RWPE2 (cell line): ENCODE results near the gene B4GALT7.

Experiments used
- ATAC-seq: fragments of 200-7000 bp; cut with Tn5 transposase; 3 replicates; pipeline ENCODE4 v1.9.1; 2021; ENCODE audit warnings: low read depth
- DNase-seq: peaks from one replicate; pipeline ENCODE4 v3.0.0-alpha.2; 2020; ENCODE audit warnings: low spot score
- H3K27ac ChIP-seq: fragments of 450-650 bp; 2 replicates; pipeline ENCODE4 v1.5.1; 2017; ENCODE audit warnings: mild to moderate bottlenecking; ENCODE audit not compliant: poor library complexity, severe bottlenecking
- H3K27me3 ChIP-seq: fragments of 250-450 bp; sonication (Bioruptor Pico); 2 replicates; pipeline ENCODE4 v1.5.1; 2021; ENCODE audit warnings: mild to moderate bottlenecking, moderate library complexity; ENCODE audit not compliant: insufficient read depth, poor library complexity, severe bottlenecking
- H3K36me3 ChIP-seq: fragments of 250-450 bp; sonication (Bioruptor Pico); 2 replicates; pipeline ENCODE4 v1.5.1; 2020; ENCODE audit warnings: low read depth, mild to moderate bottlenecking, moderate library complexity
- H3K4me1 ChIP-seq: fragments of 250-450 bp; sonication (Bioruptor Pico); 2 replicates; pipeline ENCODE4 v1.5.1; 2021; ENCODE audit warnings: mild to moderate bottlenecking, moderate library complexity; ENCODE audit not compliant: insufficient read depth, poor library complexity, severe bottlenecking
- H3K4me3 ChIP-seq: fragments of 250-450 bp; sonication (Bioruptor Pico); 2 replicates; pipeline ENCODE4 v1.5.1; 2021; ENCODE audit warnings: mild to moderate bottlenecking, moderate library complexity; ENCODE audit not compliant: severe bottlenecking
- H3K9me3 ChIP-seq: fragments of 250-450 bp; sonication (Bioruptor Pico); 2 replicates; pipeline ENCODE4 v1.5.1; 2021; ENCODE audit warnings: mild to moderate bottlenecking, moderate library complexity; ENCODE audit not compliant: severe bottlenecking
- TF ChIP-seq, protein P1 (sequence below): fragments of 450-650 bp; IDR thresholded peaks from one replicate; pipeline ENCODE4 v1.5.1; 2017; ENCODE audit warnings: mild to moderate bottlenecking, moderate library complexity; ENCODE audit not compliant: poor library complexity, severe bottlenecking

The B4GALT7 gene

GRCh38 chr5:177610131-177610769, 10.3 kb downstream of the B4GALT7 start:
- H3K9me3 ChIP-seq: no peaks in the 10 kb centered on the region
- H3K4me3 ChIP-seq: no peak overlapping the region
- peak; percentile 64 for DNase-seq
- TF ChIP-seq, protein P1, sequence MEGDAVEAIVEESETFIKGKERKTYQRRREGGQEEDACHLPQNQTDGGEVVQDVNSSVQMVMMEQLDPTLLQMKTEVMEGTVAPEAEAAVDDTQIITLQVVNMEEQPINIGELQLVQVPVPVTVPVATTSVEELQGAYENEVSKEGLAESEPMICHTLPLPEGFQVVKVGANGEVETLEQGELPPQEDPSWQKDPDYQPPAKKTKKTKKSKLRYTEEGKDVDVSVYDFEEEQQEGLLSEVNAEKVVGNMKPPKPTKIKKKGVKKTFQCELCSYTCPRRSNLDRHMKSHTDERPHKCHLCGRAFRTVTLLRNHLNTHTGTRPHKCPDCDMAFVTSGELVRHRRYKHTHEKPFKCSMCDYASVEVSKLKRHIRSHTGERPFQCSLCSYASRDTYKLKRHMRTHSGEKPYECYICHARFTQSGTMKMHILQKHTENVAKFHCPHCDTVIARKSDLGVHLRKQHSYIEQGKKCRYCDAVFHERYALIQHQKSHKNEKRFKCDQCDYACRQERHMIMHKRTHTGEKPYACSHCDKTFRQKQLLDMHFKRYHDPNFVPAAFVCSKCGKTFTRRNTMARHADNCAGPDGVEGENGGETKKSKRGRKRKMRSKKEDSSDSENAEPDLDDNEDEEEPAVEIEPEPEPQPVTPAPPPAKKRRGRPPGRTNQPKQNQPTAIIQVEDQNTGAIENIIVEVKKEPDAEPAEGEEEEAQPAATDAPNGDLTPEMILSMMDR: no peak
- no peaks in the 10 kb centered on the region for H3K36me3 ChIP-seq
- ATAC-seq: no peak
- H3K4me1 ChIP-seq: no peaks in the 10 kb centered on the region
- H3K27me3 ChIP-seq: no peaks in the 10 kb centered on the region
- H3K27ac ChIP-seq: no peak overlapping the region

DNA sequence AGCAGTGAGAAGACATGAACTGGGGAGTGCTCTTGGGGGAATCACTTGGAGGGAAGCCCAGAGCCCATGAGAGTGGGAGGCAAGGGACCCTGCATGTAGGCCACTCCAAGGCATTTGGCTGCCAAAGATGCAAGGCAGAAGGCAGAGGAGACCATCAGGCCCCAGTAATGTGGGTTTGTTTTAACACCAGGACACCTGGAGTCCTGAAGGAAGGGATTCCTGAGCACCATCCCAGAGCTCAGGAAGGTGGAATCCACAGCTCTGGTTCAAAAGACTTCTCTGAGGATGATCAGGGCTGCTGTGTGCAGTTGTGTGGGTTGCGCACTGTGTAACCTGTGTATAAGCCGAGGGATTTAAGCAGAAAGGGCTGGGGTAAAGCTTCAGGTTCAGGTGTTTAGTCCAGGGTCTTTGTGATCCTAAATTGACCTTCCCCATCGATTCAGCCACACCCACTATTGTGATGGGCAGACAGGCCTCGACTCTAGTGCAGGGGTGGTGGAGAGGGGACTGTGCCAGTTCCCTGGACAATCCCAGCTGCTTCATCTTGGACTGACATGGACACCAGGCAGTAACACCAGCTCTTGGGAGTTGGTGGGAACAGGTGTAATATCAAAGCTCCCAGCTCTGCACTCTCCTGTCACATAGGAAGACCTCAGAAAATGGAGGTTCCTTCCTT, 11.0 kb downstream of the B4GALT7 start:
- H3K4me3 ChIP-seq: no peak overlapping the region
- H3K9me3 ChIP-seq: no peaks in the 10 kb centered on the region
- H3K27me3 ChIP-seq: no peaks in the 10 kb centered on the region
- TF ChIP-seq, protein P1: no peak
- H3K4me1 ChIP-seq: no peaks in the 10 kb centered on the region
- DNase-seq (peak; percentile 42), ATAC-seq (no peak)
- H3K27ac ChIP-seq: no peak overlapping the region
- H3K36me3 ChIP-seq: no peaks in the 10 kb centered on the region

DNA sequence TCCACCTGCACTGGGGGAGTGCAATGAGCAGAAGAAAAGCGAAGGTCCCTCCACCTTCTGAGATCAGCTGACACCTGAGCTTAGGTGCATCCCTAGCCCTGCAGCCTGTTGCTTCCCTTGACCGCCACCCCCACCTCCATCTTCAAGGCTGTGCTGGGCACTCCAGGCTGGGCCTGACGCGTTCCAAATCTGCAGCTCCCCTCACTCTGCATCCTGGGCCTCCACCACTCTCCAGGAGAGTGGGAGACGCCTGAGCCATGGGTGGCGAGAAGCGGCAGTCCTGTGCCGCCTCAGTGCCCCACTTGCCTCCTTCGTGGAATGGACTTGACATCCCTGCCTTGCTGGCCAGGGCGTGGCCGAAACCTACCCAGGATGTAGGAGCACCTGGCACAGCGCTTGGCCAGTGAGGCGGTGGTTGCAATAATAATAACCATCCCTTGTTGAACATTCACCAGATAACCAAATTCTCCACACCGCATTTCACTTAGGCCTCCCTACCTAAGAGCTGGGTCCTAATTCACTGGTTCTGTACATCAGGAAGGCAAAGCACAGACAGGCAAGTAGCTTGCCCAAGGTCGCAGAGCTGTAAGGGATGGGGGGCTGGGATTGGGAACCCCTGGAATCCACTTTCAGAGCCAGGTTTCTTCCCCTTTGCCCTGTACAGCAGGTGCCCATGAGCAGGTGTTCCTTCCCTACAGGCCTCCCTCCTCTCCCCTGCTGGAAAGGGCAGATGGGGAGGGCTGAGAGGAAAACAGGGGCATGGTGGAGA, 11.7 kb downstream of the B4GALT7 start:
- ATAC-seq (no peak), DNase-seq (peak; percentile 69)
- no peak overlapping the region for H3K4me3 ChIP-seq
- no peaks in the 10 kb centered on the region for H3K27me3 ChIP-seq
- H3K27ac ChIP-seq: no peak overlapping the region
- H3K9me3 ChIP-seq: no peaks in the 10 kb centered on the region
- no peaks in the 10 kb centered on the region for H3K36me3 ChIP-seq
- TF ChIP-seq, protein P1: no peak
- no peaks in the 10 kb centered on the region for H3K4me1 ChIP-seq

DNA sequence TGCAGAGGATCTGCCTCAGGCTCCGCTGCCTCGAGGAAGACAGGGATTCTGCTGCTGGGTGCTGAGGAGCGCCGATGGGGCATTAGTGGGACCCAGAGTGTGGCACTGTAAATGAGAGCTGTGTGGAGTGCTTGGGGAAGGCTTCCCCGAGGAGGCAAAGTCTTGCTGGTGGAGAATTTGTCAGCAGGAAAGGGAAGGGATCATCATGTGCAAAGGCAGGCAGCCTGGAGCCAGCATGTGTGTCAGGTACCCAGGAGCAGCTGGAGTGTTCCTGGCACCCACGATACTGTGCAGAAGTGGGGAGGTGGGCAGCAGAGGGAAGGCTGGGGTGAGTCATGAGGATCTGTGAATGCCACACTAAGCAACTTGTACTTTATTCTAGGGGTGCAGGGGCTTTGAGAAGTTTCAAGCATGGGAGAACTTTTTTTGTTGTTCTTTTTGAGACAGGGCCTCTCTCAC, 12.3 kb downstream of the B4GALT7 start:
- Histone ChIP-seq H3K4me1 (no peaks in the 10 kb centered on the region), H3K9me3 (no peaks in the 10 kb centered on the region), H3K36me3 (no peaks in the 10 kb centered on the region), H3K27me3 (no peaks in the 10 kb centered on the region), H3K27ac (no peak overlapping the region), H3K4me3 (no peak overlapping the region)
- DNase-seq (no peak), ATAC-seq (no peak; the same call in 2 of the 3 replicates)
- TF ChIP-seq, protein P1: no peak
